ENCODE data around the gene RFC1. TPM values are rescaled to one million over a fixed set of nuclear protein-coding genes. Genes with fewer than 3 reads are reported as not detected.

RFC1 gene
- total and polyA plus RNA-seq, 9 of the 15 experiments (the other 6 are each of a cell fraction or from before 2014, with no cell fraction given) = 16.8 to 85.6 (median 45.2) TPM

DNA sequence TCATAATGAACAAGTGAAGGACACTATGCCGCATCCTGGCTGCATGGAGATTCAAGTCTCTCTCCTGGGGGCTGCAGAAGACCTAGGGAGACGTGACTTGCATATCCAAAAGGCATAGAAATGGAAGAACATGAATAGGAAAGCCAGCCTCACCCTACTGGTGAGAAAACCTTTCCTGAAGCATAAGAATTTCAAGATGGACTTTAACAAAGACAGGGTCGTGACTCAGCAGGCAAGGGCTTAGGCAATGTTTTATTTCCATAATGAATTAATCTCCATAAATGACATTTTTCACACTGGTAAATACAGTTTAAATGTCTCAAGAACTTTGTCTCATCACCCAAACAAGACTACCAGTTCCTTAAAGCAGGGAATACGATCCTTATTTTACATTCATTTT lies 78.9 kb downstream of the RFC1 start:
- TF ChIP-seq TAF9B (IDR thresholded peaks at IDR 0.05; ENCODE audit: partially characterized antibody) (no peak), TRIM24 (IDR thresholded peaks at IDR 0.05) (no peak), CBFA2T3 (IDR thresholded peaks at IDR 0.05) (no peak), ZNF384 (IDR thresholded peaks at IDR 0.05; ENCODE audit: low read depth, low read length) (no peak), ETV6 (IDR thresholded peaks at IDR 0.05; ENCODE audit: borderline replicate concordance in 1 of 2, low read depth in 2 of 2, low read length in 1 of 2) (no peak), ETV6 (CRISPR knock-in tag; IDR thresholded peaks at IDR 0.05; ENCODE audit: borderline replicate concordance) (no peak), RNF2 (IDR thresholded peaks at IDR 0.05) (no peak), THRAP3 (IDR thresholded peaks at IDR 0.05; ENCODE audit: borderline replicate concordance) (no peak), CEBPB (tag; IDR thresholded peaks at IDR 0.05) (no peak), EP400 (IDR thresholded peaks at IDR 0.05) (no peak), BCOR (IDR thresholded peaks at IDR 0.05) (no peak), NR2C2 (CRISPR knock-in tag; IDR thresholded peaks at IDR 0.05) (no peak), NR2C2 (tag; IDR thresholded peaks at IDR 0.05) (no peak)
- TF ChIP-seq, protein P1, sequence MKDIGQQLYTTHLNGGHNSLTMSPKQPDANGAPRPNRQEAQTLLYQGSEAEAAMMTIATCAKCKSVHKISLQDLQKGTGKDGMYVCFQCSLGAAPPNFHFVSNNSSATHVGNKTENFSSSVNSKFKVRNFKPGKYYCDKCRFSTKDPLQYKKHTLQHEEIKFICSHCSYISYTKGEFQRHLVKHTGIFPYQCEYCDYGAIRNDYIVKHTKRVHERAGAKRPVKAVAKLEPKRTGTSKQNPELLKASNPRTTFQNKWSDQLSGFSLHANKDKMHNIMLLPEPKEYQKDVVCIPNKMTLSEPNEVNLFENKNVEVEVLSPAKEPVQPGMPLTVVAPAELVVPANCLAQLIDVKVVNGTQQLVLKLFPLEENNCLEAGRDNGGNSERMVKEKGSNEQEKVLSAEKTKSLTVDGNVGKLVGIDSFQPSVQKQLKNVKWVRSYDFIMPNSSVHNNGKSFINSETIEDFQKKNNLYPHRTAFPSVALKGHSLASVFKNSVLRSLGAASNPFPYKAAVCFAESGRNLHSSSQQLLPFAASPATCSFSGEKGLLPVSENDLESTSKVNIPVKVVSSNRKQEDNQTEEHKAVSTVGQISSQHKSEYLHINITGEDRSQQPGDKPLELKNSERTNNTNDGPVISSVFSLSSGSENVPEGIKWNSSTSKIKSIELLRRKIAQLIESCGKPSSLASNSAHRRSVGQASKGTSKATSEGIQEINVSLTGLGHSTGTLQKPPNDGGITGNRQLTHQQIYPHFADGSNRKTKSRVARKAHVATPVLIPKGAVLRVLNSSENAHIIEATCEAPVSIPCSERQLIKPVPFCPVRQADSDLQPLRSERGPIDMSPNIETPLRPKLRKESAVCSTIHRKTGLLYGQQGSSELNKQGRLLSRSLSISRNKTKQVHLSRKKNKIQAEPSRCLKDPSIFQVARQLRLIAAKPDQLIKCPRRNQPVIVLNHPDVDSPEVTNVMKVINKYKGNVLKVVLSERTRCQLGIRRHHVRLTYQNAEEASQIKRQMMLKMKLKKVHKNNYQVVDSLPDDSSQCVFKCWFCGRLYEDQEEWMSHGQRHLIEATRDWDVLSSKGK (CRISPR knock-in tag; IDR thresholded peaks at IDR 0.05) = no peak
- TF ChIP-seq, protein P2, sequence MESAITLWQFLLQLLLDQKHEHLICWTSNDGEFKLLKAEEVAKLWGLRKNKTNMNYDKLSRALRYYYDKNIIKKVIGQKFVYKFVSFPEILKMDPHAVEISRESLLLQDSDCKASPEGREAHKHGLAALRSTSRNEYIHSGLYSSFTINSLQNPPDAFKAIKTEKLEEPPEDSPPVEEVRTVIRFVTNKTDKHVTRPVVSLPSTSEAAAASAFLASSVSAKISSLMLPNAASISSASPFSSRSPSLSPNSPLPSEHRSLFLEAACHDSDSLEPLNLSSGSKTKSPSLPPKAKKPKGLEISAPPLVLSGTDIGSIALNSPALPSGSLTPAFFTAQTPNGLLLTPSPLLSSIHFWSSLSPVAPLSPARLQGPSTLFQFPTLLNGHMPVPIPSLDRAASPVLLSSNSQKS (CRISPR knock-in tag; IDR thresholded peaks at IDR 0.05) = no peak
- TF ChIP-seq, protein P3, sequence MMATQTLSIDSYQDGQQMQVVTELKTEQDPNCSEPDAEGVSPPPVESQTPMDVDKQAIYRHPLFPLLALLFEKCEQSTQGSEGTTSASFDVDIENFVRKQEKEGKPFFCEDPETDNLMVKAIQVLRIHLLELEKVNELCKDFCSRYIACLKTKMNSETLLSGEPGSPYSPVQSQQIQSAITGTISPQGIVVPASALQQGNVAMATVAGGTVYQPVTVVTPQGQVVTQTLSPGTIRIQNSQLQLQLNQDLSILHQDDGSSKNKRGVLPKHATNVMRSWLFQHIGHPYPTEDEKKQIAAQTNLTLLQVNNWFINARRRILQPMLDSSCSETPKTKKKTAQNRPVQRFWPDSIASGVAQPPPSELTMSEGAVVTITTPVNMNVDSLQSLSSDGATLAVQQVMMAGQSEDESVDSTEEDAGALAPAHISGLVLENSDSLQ (IDR thresholded peaks at IDR 0.05) = no peak
- CTCF ChIA-PET (ENCODE audit: low intra/inter-chr PET ratio) = no interaction called here
- Histone ChIP-seq H3K9me3 (replicated peaks; ENCODE audit: control insufficient read depth, insufficient read depth, low read depth, low read length) (no peaks in the 10 kb centered on the region), H3K9me1 (ENCODE audit: control insufficient read depth, insufficient read depth, low read length) (no peaks in the 10 kb centered on the region), H3K27me3 (ENCODE audit: control insufficient read depth in 2 of 2, insufficient read depth in 2 of 2, low read length in 2 of 2) (no peaks in the 10 kb centered on the region), H3K36me3 (ENCODE audit: control insufficient read depth, insufficient read depth, low read length) (peaks cover 56% of the 10 kb centered on the region), H3K4me2 (ENCODE audit: insufficient read depth, low read length) (no peak overlapping the region), H3K79me2 (ENCODE audit: control insufficient read depth, insufficient read depth, low read length) (no peaks in the 10 kb centered on the region), H4K20me1 (replicated peaks; ENCODE audit: control insufficient read depth, insufficient read depth, low read length) (no peaks in the 10 kb centered on the region), H3K4me3 (no peak overlapping the region), H3K4me1 (replicated peaks in 1 of 2; ENCODE audit: control insufficient read depth in 2 of 2, insufficient read depth in 2 of 2, low read length in 2 of 2) (peaks cover 0 to 3% of the 10 kb centered on the region in 2 experiments; a peak in 2 of 5 replicates), H3K27ac (ENCODE audit: extremely low read depth, low read depth, low read length) (no peak overlapping the region), H3K9ac (ENCODE audit: insufficient read depth in 1 of 2, low read depth in 2 of 2, low read length in 2 of 2) (no peak overlapping the region), H2AFZ (ENCODE audit: low read depth, low read length) (no peak overlapping the region)
- no peak for ATAC-seq
- no TSS peak for BruUV-seq (replicated peaks)
- DNase-seq (ENCODE audit: extremely low read depth in 1 of 4, low spot score in 3 of 4) = no peak
- WGBS (ENCODE audit: insufficient coverage, low coverage, missing lambda C conversion rate) = 92% methylated on average over 4 of the region's 4 CpGs
- no peak for FAIRE-seq
- POLR2A ChIA-PET = interaction anchor here (1.0 kb wide), 1 partner anchor 79 kb away, joined by 3 read pairs; the partner anchor contains the start of gene RFC1
- intact Hi-C loops (cut with micrococcal nuclease) (no loop called here), in situ Hi-C loops (cut with MboI) (no loop called here)
